ENCODE results near the gene ZNF354C.
"Not testable (repeated sequence)": the region's sequence is repeated elsewhere in the genome, so short reads cannot be mapped to it uniquely, and the experiment has no call there.

DNA sequence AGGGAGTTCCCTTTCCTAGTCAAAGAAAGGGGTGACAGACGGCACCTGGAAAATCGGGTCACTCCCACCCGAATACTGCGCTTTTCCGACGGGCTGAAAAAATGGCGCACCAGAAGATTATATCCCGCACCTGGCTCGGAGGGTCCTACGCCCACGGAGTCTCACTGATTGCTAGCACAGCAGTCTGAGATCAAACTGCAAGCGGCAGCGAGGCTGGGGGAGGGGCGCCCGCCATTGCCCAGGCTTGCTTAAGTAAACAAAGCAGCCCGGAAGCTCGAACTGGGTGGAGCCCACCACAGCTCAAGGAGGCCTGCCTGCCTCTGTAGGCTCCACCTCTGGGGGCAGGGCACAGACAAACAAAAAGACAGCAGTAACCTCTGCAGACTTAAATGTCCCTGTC is 41.1 kb downstream of the ZNF354C start:
- TF ChIP-seq, protein P1, sequence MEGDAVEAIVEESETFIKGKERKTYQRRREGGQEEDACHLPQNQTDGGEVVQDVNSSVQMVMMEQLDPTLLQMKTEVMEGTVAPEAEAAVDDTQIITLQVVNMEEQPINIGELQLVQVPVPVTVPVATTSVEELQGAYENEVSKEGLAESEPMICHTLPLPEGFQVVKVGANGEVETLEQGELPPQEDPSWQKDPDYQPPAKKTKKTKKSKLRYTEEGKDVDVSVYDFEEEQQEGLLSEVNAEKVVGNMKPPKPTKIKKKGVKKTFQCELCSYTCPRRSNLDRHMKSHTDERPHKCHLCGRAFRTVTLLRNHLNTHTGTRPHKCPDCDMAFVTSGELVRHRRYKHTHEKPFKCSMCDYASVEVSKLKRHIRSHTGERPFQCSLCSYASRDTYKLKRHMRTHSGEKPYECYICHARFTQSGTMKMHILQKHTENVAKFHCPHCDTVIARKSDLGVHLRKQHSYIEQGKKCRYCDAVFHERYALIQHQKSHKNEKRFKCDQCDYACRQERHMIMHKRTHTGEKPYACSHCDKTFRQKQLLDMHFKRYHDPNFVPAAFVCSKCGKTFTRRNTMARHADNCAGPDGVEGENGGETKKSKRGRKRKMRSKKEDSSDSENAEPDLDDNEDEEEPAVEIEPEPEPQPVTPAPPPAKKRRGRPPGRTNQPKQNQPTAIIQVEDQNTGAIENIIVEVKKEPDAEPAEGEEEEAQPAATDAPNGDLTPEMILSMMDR (IDR thresholded peaks at IDR 0.05) = not testable (repeated sequence)
- TF ChIP-seq POLR2AphosphoS5 (IDR thresholded peaks at IDR 0.05; ENCODE audit: insufficient read depth in 1 of 2, low read depth in 1 of 2) = not testable (repeated sequence)

Measured in vagina (tissue), 2 donors.